DMS 273 treated with DMSO at 0.1 percent for 48 hours (cell line): Measurements from ENCODE around the gene DNAH12.
A peak's percentile ranks its signal among the peaks of the same experiment; 100 is the strongest.
"Not testable (repeated sequence)": the region's sequence is repeated elsewhere in the genome, so short reads cannot be mapped to it uniquely, and the experiment has no call there.

Source experiments
- DNase-seq: peaks from one replicate; lab custom pipeline; 2025; lab: John Stamatoyannopoulos, UW

DNAH12 gene

DNA sequence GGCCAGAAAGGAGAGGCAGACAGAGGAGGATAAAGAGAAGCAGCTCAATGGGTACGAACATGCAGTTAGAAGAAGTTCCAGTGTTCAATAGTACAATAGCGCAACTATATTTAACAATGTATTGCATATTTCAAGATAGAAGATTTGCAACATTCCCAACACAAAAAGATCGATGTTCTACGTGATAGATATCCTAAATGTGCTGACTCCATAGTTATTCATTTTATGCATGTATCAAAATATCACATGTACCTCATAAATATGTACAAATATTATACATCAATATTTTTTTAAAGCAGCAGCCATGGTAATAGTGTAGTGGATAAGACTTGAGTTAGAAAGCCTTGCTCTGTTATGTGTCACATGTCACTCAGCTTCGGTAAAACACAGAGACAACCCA, 141.5 kb downstream of the DNAH12 start:
- DNase-seq, result no peak

DNA sequence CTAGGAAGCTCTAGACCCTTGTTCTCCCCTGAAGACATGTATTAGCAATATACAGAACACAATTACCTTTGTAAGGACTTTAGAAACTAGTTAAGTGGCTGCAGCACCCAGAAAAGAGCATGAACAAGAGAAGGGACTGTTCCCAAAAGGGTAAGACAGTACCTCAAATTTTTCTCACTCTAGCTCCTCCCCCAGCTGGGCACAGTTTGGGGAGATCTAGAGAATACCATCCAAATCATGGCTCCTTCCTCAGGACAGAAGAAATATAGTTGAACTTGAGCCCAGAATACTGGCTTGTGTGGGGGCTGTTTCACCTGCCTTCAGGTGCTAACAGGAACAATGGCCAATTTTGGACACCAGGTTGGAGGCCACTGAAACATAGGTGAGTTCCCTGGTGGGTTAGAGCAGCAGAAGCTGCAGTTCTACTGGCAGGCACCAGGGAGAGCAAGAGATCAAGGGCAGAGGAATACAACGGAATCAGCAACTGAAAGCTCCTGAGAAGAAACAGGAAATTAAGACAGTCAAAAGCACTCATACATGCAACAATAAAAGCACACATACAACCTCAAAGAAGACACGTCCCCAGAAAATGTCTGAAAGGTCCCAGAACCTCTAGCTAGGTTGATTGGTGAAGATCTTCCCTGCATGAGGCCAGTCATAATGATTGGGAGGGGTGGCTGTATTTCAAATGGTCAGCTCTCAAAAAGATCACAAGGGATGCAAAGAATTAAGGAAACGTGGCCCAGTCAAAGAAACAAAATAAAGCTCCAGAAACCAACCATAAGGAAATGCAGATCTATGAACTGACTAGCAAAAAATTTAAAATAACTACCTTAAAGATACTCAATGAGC, 146.7 kb downstream of the DNAH12 start:
- DNase-seq, result peak; percentile 1

DNA sequence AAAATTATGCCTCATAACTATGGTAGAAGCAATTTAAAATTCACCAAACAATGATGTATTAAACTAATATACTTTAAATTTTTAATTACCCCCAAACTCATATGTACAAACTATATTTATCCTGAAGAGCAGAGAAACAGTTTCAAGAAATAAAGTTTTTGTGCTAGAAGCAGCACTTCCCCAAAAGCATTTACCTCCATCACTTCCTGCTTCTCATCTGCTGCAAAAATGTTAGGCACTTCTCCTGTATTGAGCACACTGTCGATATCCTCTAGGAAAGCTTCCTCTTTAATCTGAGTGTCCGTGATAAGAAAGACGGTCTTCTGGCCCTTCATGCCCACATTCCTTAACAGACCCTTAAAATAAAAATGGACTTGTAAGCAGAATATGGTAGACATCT, 150.2 kb downstream of the DNAH12 start:
- DNase-seq, result no peak

DNA sequence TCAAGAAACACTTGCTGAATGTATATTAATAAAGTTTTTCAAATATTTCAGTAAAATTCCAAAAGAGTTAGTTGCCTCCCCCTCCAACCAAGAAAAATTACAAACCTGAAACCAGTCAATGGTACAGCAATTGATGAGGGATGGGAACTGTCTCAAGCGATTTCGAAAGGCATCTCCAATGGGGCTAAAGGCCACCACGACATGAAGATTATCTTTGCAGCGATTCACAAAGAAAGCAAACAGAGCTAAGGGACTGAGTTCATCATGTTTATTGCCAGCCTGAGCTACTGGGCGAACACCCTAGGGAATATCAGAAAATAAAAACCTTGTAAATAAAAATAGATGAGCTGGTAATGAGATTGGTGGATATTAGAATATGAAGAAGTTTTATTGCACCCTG, 152.4 kb downstream of the DNAH12 start:
- no peak for DNase-seq

DNA sequence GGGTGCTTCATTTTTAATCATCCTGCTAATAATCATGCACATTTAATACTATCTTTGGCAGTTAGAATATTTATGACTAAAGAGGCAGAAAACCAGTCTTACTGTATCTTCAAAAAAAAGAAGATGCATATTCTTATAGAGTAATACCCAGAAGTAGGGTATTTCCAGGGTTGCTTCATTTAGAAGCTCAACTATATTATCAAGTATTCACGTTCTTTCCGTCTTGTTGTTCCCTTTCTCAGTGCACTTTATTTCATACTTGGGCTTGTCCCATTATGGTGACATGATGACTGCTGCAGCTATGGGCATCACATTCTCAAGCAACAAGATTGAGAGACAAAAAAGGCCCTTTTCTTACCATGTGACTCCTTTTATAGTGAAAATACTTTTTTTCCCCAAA, 154.9 kb downstream of the DNAH12 start:
- no peak for DNase-seq

DNA sequence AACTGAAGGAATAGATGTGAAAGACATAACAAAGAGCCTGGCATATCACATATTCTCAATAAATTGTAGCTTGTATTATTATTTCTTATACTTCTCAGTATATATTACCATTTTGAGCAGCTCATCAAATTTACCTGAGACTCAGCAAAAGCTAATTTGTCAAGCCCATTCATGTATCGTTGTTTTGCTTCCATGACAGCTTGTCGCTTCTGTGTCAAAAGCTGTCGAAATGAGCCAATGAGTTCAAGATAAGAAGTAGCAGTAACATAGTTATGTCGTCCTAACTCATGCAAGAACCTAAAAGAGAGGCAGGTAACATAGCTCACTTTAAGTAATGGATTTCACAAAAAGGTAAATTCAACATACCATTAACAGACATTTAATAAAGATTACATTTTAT, 157.8 kb downstream of the DNAH12 start:
- no peak for DNase-seq

DNA sequence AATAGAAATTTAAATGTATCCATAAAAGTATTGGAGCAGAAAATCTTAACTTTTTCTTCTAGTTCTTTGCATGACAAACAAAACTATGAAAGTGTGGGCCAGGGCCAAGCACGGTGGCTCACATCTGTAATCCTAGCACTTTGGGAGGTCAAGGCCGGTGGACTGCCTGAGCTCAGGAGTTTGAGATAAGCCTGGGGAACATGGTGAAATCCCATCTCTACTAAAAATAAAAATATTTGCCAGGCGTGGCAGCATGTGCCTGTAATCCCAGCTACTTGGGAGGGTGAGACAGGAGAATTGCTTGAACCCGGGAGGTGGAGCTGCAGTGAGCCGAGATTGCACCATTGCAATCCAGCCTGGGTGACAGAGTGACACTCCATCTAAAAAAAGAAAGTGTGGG, 158.6 kb downstream of the DNAH12 start:
- no peak for DNase-seq

DNA sequence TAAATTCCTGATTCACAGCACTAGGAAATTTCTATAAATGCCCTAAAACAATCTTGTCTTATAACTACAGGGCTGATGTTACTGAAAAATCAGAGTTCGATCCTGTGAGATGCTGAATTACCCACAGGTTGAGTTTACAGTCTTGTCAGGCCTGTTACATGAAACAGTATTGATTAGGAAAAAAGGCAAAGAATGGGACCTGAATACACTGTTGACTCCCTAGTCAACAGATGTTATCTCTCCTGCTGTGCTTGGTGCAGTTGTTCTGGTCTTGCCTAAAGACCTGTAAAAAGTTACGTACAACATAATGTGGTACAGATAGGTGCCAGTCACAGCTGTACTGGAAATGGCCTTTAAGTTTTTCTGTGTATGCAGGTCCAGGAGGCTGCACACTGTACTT, 160.3 kb downstream of the DNAH12 start:
- no peak for DNase-seq

DNA sequence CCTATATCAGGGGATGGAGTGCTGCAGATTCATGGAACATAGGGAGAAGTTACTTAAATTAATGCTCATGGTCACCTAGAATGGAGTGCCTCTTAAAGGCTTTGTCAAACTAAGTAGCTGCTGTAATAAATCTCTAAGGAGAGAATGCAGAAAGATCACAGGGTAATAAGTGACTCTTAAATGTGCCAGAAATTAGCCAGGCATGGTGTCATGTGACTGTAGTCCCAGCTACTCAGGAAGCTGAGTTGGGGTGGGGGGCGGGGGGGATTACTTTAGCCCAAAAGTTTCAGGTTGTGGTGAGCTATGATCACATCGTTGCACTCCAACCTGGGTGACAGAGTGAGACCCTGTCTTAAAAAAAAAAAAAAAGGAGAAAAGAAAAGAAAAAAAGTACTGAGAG, 160.7 kb downstream of the DNAH12 start:
- DNase-seq, result no peak

DNA sequence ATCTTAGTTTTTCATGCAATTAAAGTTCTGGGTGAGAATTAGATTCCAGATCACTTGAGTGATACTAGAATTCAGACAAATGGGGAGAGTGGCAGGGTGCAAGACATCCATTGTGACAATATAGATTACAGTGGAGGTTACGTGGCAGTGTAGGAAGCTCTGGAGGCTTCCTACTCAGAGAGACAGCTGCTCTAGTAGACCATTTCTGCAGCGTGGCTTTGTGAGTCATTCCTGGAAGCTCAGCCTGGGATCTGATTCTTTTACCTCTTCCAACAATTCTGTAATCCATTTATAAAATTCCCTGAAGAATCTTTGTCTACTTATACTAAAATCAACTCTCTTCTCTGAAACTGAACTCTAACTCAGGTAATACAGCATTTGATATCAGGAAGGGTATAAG, 161.2 kb downstream of the DNAH12 start:
- no peak for DNase-seq

DNA sequence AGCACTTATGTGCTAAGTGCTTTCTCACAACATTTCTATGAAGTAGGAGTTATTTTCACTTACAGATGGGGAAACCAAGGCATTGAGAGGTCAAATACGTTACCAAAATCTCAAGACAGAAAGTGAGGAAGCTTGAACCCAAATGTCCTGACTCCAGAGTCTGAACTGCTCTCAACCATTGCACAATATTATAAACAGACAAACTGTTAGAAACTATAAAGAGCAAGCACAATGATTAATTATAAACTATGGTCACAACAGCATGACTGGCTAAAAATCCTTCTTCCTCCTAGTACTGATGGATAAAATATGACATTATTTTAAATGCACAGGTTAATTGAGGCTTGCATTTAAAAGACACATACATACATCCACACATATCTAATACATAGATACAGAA, 173.8 kb downstream of the DNAH12 start:
- no peak for DNase-seq

DNA sequence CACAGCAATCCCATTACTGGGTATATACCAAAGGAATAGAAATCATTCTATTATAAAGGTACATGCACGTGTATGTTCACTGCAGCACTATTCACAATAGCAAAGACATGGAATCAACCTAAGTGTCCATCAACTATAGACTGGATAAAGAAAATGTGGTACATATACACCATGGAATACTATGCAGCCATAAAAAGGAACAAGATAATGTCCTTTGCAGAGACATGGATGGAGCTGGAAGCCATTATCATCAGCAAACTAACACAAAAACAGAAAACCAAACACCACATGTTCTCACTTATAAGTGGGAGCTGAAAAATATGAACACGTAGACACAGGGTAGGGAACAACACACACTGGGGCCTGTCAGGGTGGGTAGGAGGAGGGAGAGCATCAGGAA, 179.1 kb downstream of the DNAH12 start:
- not testable (repeated sequence) for DNase-seq

DNA sequence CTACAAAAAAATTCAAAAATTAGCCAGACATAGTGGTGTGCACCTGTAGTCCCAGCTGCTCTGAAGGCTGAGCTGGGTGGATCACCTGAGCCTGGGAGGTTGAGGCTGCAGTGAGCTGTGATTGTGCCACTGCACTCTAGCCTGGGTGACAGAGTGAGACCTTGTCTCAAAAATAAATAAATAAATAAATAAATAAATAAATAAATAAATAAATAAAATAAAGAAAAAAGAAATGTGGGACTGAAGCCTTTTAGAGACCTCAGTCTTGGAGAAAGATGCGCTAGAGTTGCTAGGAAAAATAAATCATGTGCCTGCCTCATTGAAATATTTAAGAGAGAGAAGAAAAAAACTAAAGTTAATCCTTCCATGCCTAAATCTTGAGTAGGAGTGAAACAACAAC, 187.9 kb downstream of the DNAH12 start:
- DNase-seq, result not testable (repeated sequence)

DNA sequence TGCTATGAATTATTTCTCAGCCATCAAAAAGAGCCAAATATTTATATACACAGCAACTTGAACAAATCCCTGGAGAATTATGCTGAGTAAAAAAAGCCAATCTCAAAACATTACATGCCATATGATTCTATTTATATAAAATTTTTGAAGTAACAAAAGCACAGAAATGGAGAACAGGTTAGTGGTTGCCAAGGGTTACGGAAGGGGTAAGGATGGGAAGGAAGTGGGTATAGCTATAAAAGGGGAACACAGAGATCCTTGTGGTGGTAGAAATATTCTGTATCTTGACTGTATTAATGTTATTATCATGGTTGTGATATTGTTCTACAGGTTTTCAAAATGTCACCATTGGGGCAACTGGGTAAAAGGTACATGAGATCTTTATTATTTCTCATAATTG, 189.4 kb downstream of the DNAH12 start:
- no peak for DNase-seq

DNA sequence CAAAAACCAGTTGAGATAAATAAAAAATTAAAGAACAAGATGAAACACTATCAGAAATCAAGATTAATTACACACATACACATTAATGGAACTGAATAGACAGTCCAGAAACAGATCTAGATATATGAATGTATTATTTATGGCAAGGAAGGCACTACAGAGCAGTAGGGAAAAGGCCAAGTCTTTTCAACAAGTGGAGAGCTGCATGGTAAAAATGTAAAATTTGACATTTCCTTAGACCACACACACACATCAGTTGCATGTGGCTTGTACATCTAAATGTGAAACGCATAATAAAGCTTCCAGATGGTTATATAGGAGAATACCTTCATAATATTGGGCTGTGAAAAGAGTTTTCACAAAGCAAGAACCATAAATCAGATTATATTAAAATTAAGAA, 193.9 kb downstream of the DNAH12 start:
- no peak for DNase-seq

DNA sequence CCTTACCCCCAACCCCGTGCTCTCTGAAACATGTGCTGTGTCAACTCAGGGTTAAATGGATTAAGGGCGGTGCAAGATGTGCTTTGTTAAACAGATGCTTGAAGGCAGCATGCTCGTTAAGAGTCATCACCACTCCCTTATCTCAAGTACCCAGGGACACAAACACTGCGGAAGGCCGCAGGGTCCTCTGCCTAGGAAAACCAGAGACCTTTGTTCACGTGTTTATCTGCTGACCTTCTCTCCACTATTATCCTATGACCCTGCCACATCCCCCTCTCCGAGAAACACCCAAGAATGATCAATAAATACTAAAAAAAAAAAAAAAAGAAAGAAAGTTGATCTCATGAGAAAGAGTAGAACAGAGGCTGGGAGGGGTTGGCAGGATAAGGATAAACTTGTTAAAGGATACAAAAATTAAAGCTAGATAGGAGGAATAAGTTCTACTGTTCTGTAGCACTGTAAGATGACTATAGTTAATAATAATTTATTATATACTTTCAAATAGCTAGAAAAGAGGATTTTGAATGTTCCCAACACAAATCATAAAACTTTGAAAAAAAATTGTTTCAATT, 205.0 kb downstream of the DNAH12 start:
- DNase-seq, result not testable (repeated sequence)

DNA sequence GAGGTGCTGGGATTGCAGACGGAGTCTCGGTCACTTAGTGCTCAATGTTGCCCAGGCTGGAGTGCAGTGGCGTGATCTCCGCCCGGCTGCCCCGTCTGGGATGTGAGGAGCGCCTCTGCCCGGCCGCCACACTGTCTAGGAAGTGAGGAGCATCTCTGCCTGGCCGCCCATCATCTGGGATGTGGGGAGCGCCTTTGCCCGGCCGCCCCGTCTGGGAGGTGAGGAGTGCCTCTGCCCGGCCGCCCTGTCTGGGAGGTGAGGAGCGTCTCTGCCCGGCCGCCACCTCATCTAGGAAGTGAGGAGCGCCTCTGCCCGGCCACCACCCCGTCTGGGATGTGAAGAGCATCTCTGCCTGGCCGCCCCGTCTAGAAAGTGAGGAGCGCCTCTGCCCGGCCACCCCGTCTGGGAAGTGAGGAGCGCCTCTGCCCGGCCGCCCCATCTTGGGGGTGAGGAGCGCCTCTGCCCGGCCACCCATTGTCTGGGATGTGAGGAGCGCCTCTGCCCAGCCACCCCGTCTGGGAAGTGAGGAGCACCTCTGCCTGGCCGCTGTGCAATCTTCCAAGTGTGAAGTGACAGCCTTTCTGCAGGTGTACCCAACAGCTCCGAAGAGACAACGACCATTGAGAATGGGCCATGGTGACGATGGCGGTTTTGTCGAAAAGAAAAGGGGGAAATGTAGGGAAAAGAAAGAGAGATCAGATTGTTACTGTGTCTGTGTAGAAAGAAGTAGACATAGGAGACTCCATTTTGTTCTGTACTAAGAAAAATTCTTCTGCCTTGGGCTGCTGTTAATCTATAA, 205.7 kb downstream of the DNAH12 start:
- DNase-seq, result not testable (repeated sequence)

DNA sequence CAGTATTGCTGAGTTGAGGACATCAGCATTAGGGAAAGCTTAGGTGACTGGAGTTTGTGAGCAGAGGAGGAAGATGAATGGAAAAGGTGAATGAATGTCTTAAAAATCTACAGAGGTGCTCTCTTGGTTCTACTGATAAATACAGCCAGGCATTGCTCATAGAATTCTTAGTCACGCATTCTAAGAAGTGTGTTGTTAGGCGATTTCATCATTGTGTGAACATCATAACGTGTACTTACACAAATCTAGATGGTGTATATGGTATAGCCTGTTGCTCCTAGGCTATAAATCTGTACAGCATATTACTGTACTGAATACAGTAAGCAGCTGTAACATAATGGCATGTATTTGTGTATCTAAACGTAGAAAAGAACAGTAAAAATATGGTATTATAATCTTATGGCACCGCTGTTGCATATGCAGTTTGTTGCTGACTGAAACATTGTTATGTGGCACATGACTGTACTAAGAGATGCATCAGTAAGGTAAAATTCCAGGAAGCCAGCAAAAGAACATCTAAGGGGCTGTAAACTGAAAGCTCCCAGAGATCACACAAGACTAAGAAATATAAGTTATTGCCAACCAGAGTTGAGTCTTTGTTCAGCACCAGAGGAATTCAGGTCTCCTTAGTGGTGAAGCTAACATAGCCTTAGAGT, 208.7 kb downstream of the DNAH12 start:
- DNase-seq, result no peak

DNA sequence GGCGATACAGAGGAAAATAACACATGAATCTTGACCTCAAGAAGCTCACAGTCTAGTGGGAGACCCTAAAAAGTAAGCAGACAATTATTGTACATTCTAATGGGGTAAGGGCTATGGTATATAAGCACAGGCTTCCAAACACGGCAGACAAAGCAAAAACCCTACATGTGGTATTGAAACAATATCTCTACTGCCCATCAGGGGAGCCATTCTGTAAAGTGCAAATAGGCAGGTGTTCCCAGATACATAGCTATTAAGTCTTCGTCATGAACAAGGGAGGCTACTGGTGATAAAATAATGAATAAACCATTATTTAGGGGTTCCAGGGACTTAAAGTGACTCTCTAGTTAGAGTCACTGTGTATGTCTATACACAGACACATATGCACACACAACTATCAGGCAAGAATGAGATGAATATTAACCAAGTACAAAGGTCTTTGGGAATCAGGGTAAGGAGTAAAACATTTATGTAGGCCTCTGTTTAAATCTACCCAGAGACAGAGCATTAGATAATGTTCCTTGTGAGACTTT, 213.0 kb downstream of the DNAH12 start:
- no peak for DNase-seq

DNA sequence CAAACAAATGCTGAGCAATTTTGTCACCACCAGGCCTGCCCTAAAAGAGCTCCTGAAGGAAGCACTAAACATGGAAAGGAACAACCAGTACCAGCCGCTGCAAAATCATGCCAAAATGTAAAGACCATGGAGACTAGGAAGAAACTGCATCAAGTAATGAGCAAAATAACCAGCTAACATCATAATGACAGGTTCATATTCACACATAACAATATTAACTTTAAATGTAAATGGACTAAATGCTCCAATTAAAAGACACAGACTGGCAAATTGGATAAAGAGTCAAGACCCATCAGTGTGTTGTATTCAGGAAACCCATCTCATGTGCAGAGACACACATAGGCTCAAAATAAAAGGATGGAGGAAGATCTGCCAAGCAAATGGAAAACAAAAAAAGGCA, 217.6 kb downstream of the DNAH12 start:
- DNase-seq, result not testable (repeated sequence)

DNA sequence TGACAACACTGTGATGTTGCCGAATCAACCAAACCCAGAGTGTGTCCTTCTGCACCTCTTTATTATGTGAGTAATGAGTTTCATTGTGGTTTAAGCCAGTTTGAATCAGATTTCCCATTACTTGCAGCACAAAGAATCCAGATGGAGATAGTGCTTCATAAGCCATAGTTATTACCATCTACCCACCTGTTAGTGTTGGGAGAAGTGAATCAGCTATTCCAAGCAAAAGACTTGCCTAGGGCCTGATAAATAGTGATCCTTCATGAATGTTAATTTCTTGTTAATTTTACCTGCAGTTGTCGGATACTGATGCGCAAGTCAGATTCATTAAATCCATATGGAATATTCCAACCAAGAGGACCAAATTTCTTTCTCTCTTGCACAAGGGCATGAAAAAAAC, 229.9 kb downstream of the DNAH12 start:
- no peak for DNase-seq

DNA sequence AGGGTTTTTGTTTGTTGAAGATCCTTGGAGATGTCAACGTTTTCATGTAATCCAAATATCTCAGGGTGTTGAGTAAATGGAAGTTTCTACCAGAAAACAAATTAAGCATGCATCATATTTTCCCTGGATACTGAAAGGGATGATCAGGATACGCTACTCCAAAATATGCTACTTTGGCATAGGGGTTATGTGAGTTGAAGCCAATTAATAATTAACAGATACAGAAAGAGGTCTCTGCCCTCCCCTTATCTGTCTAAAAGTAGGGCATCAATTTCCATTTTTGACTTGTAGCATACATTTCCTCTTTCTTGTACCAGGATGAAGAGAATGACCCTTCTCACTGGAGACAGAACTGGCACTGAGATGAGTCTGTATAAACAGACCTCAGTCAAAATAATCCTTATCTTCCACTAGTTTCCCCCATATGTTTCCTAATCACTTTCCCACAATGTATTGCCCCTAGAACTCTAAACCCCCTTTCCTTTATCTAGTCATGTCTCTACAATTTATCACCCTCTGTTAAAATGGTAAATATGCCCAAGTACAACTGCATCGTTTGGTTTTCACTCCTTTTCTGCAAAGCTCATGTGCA, 234.3 kb downstream of the DNAH12 start:
- DNase-seq, result no peak
